ENCODE results near the gene FCN2.

DNA sequence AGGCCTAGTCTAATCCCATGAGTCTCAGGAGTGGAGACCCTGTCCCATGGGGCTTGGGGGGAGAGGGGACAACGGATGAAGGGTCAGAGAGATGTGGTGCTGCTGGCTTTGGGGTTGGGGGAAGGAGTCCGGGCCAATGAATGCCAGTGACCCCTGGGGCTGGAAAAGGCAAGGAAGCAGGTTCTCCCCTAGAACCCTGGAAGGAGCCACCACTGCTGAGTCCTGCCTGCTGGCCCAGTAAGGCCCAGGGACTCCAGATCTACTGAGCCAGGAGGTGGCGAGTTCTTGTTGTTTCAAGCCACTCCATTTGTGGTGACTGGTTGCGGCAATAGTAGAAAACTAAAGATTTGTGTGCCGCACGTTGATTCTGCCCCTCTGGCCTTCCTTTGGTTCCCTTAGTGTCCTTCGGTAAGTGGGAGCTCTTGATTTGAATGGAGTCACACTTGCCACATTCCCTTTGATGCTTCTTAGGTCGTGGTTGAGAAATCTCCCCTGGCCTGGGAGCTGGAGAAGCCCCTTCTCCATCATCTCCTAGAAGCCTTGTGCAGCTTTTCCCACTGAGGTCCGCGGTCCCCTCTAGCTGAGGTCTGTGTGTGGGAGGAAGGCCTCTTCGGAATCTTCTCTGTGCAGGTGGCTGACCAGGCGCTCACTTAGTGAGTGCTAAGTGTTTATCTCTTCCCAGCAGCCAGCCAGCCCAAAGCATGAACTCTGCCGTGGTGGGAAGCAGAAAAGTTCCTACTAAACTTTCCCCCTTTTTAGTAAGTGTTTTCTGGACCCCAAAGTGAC is 28.1 kb downstream of the FCN2 start:
- TF ChIP-seq POLR2A (IDR thresholded peaks at IDR 0.05; ENCODE audit: low read length) (no peak), GATA1 (IDR thresholded peaks at IDR 0.05; ENCODE audit: low read depth, low read length) (no peak)
